CMK (cell line): ENCODE data around the gene TBX1.
"Not testable (repeated sequence)": the region's sequence is repeated elsewhere in the genome, so short reads cannot be mapped to it uniquely, and the experiment has no call there.

Source experiments
- DNase-seq: peaks from one replicate; pipeline ENCODE4 v3.0.0-alpha.2; 2010; ENCODE audit warnings: low read depth

TBX1 gene

GRCh38 chr22:19723232-19723982, 37.2 kb upstream of the TBX1 start, which contains the start of gene GP1BB:
GP1BB (plus strand) TSS chr22:19723539; CDS start chr22:19723570, 31 bp downstream.
- DNase-seq = peak; percentile 86

GRCh38 chr22:19723983-19724827, 36.4 kb upstream of the TBX1 start:
- DNase-seq = no peak

- no peak for DNase-seq
Measured at GRCh38 chr22:19724927-19725661, 35.5 kb upstream of the TBX1 start.

- not testable (repeated sequence) for DNase-seq
Measured at GRCh38 chr22:19726064-19726788, 34.4 kb upstream of the TBX1 start.

GRCh38 chr22:19727310-19728150, 33.0 kb upstream of the TBX1 start:
- no peak for DNase-seq

- no peak for DNase-seq
Measured at GRCh38 chr22:19728271-19728670, 32.3 kb upstream of the TBX1 start.

- no peak for DNase-seq
Measured at GRCh38 chr22:19728836-19729235, 31.7 kb upstream of the TBX1 start.

GRCh38 chr22:19729507-19729906, 31.1 kb upstream of the TBX1 start:
- DNase-seq = no peak

GRCh38 chr22:19730198-19730597, 30.4 kb upstream of the TBX1 start:
- no peak for DNase-seq

- DNase-seq = no peak
Measured at GRCh38 chr22:19730655-19731360, 29.8 kb upstream of the TBX1 start.

- DNase-seq = no peak
Measured at GRCh38 chr22:19731361-19732135, 29.0 kb upstream of the TBX1 start.

- no peak for DNase-seq
Measured at GRCh38 chr22:19732403-19733113, 28.0 kb upstream of the TBX1 start.

- no peak for DNase-seq
Measured at GRCh38 chr22:19733755-19734154, 26.8 kb upstream of the TBX1 start.

- DNase-seq = no peak
Measured at GRCh38 chr22:19734163-19734562, 26.4 kb upstream of the TBX1 start.

GRCh38 chr22:19734837-19735382, 25.7 kb upstream of the TBX1 start:
- no peak for DNase-seq

GRCh38 chr22:19735665-19736510, 24.7 kb upstream of the TBX1 start:
- DNase-seq = no peak

- no peak for DNase-seq
Measured at GRCh38 chr22:19737846-19738663, 22.5 kb upstream of the TBX1 start.
